ENCODE data around the gene ARHGAP22.

DNA sequence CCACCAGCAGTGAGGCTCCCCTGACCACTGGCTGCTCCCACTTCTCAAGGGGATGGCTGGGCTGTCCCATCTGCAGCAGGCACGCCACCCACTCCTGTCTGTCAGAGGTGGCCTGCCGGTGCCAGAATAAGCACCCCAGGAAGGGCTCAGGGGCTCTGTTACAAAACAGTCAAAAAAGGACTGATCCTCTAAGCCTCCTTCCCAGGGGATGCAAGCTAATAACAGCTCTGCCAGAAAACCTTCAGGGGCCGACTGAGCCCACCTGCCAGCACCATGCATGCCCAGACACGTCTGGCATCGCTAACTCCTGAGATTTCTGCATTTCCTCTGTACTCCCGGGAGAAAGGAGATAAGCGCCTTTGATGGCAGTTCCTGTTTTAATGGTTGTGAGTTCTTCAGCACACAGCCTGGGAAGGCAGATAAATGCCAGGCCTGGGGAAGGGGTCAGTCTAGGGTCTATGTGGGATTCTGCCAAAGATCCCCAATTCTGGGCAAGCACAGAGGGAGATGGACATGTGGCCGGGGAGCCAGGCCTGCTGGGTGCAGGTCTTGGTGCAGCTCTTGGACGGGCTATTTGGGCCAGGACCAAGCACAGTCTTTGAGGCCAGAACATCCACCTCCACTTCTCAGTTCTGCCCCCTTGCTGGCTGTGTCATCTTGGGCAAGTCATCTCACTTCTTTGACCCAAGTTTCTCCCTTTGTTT is 128.4 kb downstream of the ARHGAP22 start:
- TF ChIP-seq JUNB (IDR thresholded peaks at IDR 0.05; ENCODE audit: unreplicated experiment) = no peak
- TF ChIP-seq, protein P1, sequence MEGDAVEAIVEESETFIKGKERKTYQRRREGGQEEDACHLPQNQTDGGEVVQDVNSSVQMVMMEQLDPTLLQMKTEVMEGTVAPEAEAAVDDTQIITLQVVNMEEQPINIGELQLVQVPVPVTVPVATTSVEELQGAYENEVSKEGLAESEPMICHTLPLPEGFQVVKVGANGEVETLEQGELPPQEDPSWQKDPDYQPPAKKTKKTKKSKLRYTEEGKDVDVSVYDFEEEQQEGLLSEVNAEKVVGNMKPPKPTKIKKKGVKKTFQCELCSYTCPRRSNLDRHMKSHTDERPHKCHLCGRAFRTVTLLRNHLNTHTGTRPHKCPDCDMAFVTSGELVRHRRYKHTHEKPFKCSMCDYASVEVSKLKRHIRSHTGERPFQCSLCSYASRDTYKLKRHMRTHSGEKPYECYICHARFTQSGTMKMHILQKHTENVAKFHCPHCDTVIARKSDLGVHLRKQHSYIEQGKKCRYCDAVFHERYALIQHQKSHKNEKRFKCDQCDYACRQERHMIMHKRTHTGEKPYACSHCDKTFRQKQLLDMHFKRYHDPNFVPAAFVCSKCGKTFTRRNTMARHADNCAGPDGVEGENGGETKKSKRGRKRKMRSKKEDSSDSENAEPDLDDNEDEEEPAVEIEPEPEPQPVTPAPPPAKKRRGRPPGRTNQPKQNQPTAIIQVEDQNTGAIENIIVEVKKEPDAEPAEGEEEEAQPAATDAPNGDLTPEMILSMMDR (conservative IDR thresholded peaks at IDR 0.05; ENCODE audit: low read depth in 2 of 2) = no peak
- no peak for TF ChIP-seq ZNF114 (CRISPR knock-in tag; IDR thresholded peaks at IDR 0.05)
- TF ChIP-seq POLR2AphosphoS5 (IDR thresholded peaks at IDR 0.05; ENCODE audit: low read depth) = no peak
- TF ChIP-seq EZH2 (IDR thresholded peaks at IDR 0.05; ENCODE audit: low read depth, unreplicated experiment) = no peak
- no peak for TF ChIP-seq CREB1 (CRISPR knock-in tag; IDR thresholded peaks at IDR 0.05; ENCODE audit: low read depth)
- no peak for TF ChIP-seq EZH2phosphoT487 (IDR thresholded peaks at IDR 0.05; ENCODE audit: unreplicated experiment)
- no peak for TF ChIP-seq STAT1 (IDR thresholded peaks at IDR 0.05; ENCODE audit: unreplicated experiment)

All from GM23338 (cell line).